ENCODE data around the gene HTR3B.
"Not testable (repeated sequence)": the region's sequence is repeated elsewhere in the genome, so short reads cannot be mapped to it uniquely, and the experiment has no call there.

Gene HTR3B

GRCh38 chr11:113904379-113905101 is at the start of gene HTR3B:
Gene HTR3B (plus strand): TSS chr11:113904796. CDS start chr11:113904934, 138 bp downstream.
- in situ Hi-C loops (cut with MboI; ENCODE audit: low sequenced_read_pairs) = no loop called here

- in situ Hi-C loops (cut with MboI; ENCODE audit: low sequenced_read_pairs) = no loop called here
Measured at GRCh38 chr11:113855803-113856202, 48.8 kb upstream of the HTR3B start.

GRCh38 chr11:113856966-113857759 is 47.4 kb upstream of the HTR3B start:
- in situ Hi-C loops (cut with MboI; ENCODE audit: low sequenced_read_pairs) = no loop called here

GRCh38 chr11:113859665-113860064 is 44.9 kb upstream of the HTR3B start:
- in situ Hi-C loops (cut with MboI; ENCODE audit: low sequenced_read_pairs) = no loop called here

- in situ Hi-C loops (cut with MboI; ENCODE audit: low sequenced_read_pairs) = no loop called here
Measured at GRCh38 chr11:113862435-113862834, 42.2 kb upstream of the HTR3B start.

GRCh38 chr11:113864410-113864809 is 40.2 kb upstream of the HTR3B start:
- in situ Hi-C loops (cut with MboI; ENCODE audit: low sequenced_read_pairs) = no loop called here

- in situ Hi-C loops (cut with MboI; ENCODE audit: low sequenced_read_pairs) = no loop called here
Measured at GRCh38 chr11:113865873-113866272, 38.7 kb upstream of the HTR3B start.

GRCh38 chr11:113867843-113868503 is 36.6 kb upstream of the HTR3B start:
- in situ Hi-C loops (cut with MboI; ENCODE audit: low sequenced_read_pairs) = no loop called here

GRCh38 chr11:113871336-113871735 is 33.3 kb upstream of the HTR3B start:
- in situ Hi-C loops (cut with MboI; ENCODE audit: low sequenced_read_pairs) = no loop called here

GRCh38 chr11:113873236-113873626 is 31.4 kb upstream of the HTR3B start:
- in situ Hi-C loops (cut with MboI; ENCODE audit: low sequenced_read_pairs) = no loop called here

GRCh38 chr11:113874096-113874495 is 30.5 kb upstream of the HTR3B start:
- in situ Hi-C loops (cut with MboI; ENCODE audit: low sequenced_read_pairs) = no loop called here

- in situ Hi-C loops (cut with MboI; ENCODE audit: low sequenced_read_pairs) = no loop called here
Measured at GRCh38 chr11:113874581-113875233, 29.9 kb upstream of the HTR3B start.

GRCh38 chr11:113875234-113876073 is 29.1 kb upstream of the HTR3B start, which contains the start of gene USP28:
Gene USP28 (minus strand): TSS chr11:113875572. CDS start chr11:113875501, 71 bp downstream.
- in situ Hi-C loops (cut with MboI; ENCODE audit: low sequenced_read_pairs) = no loop called here

GRCh38 chr11:113876074-113876797 is 28.4 kb upstream of the HTR3B start:
- in situ Hi-C loops (cut with MboI; ENCODE audit: low sequenced_read_pairs) = no loop called here

GRCh38 chr11:113876798-113877669 is 27.6 kb upstream of the HTR3B start:
- in situ Hi-C loops (cut with MboI; ENCODE audit: low sequenced_read_pairs) = no loop called here

- in situ Hi-C loops (cut with MboI; ENCODE audit: low sequenced_read_pairs) = no loop called here
Measured at GRCh38 chr11:113877670-113878055, 26.9 kb upstream of the HTR3B start.

- in situ Hi-C loops (cut with MboI; ENCODE audit: low sequenced_read_pairs) = not testable (repeated sequence)
Measured at GRCh38 chr11:113879446-113879845, 25.1 kb upstream of the HTR3B start.

- in situ Hi-C loops (cut with MboI; ENCODE audit: low sequenced_read_pairs) = no loop called here
Measured at GRCh38 chr11:113880971-113881370, 23.6 kb upstream of the HTR3B start.

GRCh38 chr11:113881856-113882255 is 22.7 kb upstream of the HTR3B start:
- in situ Hi-C loops (cut with MboI; ENCODE audit: low sequenced_read_pairs) = no loop called here
